ENCODE measurements around the gene TGIF1. TPM values are rescaled to one million over a fixed set of nuclear protein-coding genes. Genes with fewer than 3 reads are reported as not detected.

The TGIF1 gene
- total RNA-seq, 4 donors from 2014 or later: 89.4 to 122 (median 108) TPM

GRCh38 chr18:3450799-3451182 lies 819 bp downstream of the TGIF1 start:
- Histone ChIP-seq H3K4me1 (peaks cover 51% of the 10 kb centered on the region), H3K9me3 (no peaks in the 10 kb centered on the region), H3K27ac (peak overlapping the region; percentile 100), H3K27me3 (no peaks in the 10 kb centered on the region), H3K36me3 (no peaks in the 10 kb centered on the region), H3K4me3 (peak overlapping the region; percentile 90)
- TF ChIP-seq POLR2A (IDR thresholded peaks at IDR 0.05) (no peak), POLR2AphosphoS5 (IDR thresholded peaks at IDR 0.05) (no peak), EP300 (IDR thresholded peaks at IDR 0.05) (no peak), CTCF (IDR thresholded peaks at IDR 0.05) (no peak)
- WGBS: 0% methylated on average over 12 of the region's 30 CpGs
- DNase-seq (ENCODE audit: low spot score in 2 of 2): no peak

- peaks cover 6% of the 10 kb centered on the region for H3K36me3 ChIP-seq
- DNase-seq (ENCODE audit: low spot score in 2 of 2): peak; percentile 97
- H3K27ac ChIP-seq: peak overlapping the region; percentile 100
- peaks cover 51% of the 10 kb centered on the region for H3K4me1 ChIP-seq
- H3K27me3 ChIP-seq: no peaks in the 10 kb centered on the region
- H3K4me3 ChIP-seq: peak overlapping the region; percentile 90
- TF ChIP-seq CTCF (IDR thresholded peaks at IDR 0.05) (no peak), POLR2AphosphoS5 (IDR thresholded peaks at IDR 0.05) (peak in 1 of 3 donors; percentile 82), POLR2A (IDR thresholded peaks at IDR 0.05) (peak; percentile 29 to 78), EP300 (IDR thresholded peaks at IDR 0.05) (no peak)
- H3K9me3 ChIP-seq: no peaks in the 10 kb centered on the region
- whole genome bisulfite sequencing: under 1% methylated on average over 31 of the region's 50 CpGs
These were observed 1.4 kb downstream of the TGIF1 start for GRCh38 chr18:3451183-3451988.

- TF ChIP-seq CTCF (IDR thresholded peaks at IDR 0.05) (no peak), EP300 (IDR thresholded peaks at IDR 0.05) (no peak), POLR2AphosphoS5 (IDR thresholded peaks at IDR 0.05) (no peak), POLR2A (IDR thresholded peaks at IDR 0.05) (no peak)
- DNase-seq (ENCODE audit: low spot score in 2 of 2): peak; percentile 76 to 86
- H3K4me1 ChIP-seq: peaks cover 51% of the 10 kb centered on the region
These were observed 2.2 kb downstream of the TGIF1 start for GRCh38 chr18:3451989-3452749.

GRCh38 chr18:3452750-3453539 lies 3.0 kb downstream of the TGIF1 start:
- WGBS: 22% methylated on average over 17 of the region's 17 CpGs
- Histone ChIP-seq H3K9me3 (no peaks in the 10 kb centered on the region), H3K4me3 (peak overlapping the region; percentile 90), H3K27me3 (no peaks in the 10 kb centered on the region), H3K27ac (peak overlapping the region; percentile 100), H3K36me3 (peaks cover 21% of the 10 kb centered on the region), H3K4me1 (peaks cover 55% of the 10 kb centered on the region)
- no peak for TF ChIP-seq CTCF (IDR thresholded peaks at IDR 0.05)
- no peak for TF ChIP-seq POLR2A (IDR thresholded peaks at IDR 0.05)
- no peak for TF ChIP-seq POLR2AphosphoS5 (IDR thresholded peaks at IDR 0.05)
- no peak for DNase-seq (ENCODE audit: low spot score in 2 of 2)

More at GRCh38 chr18:3451989-3452749, 2.2 kb downstream of the TGIF1 start:
- Histone ChIP-seq H3K36me3 (peaks cover 13% of the 10 kb centered on the region), H3K4me3 (peak overlapping the region; percentile 90), H3K27ac (peak overlapping the region; percentile 100), H3K27me3 (no peaks in the 10 kb centered on the region), H3K9me3 (no peaks in the 10 kb centered on the region)
- 3% methylated on average over 14 of the region's 53 CpGs for WGBS
